Upper lobe of left lung (tissue), 4 donors: Measurements from ENCODE around the gene SNX18.

Experiments used
- EP300 ChIP-seq, 4 donors: sonication (generic); formaldehyde crosslinking; IDR thresholded peaks; one replicate each; pipeline ENCODE4 v1.5.1; 2017; ENCODE audit warnings: antibody characterized with exemption in 4 of 4, control low read depth in 2 of 4
- POLR2A ChIP-seq, 4 donors: fragments of 450-650 bp; IDR thresholded peaks; one replicate each; pipeline ENCODE4 v1.5.1; 2016 to 2017; ENCODE audit warnings: antibody characterized with exemption in 4 of 4, mild to moderate bottlenecking in 2 of 4
- POLR2AphosphoS5 ChIP-seq, 2 donors: sonication (generic); formaldehyde crosslinking; IDR thresholded peaks; one replicate each; pipeline ENCODE4 v1.5.1; 2017; ENCODE audit warnings: antibody characterized with exemption in 2 of 2
- TF ChIP-seq, protein P1 (sequence below), 6 experiments: fragments of 450-650 bp in 4 of 6; fragments of 200-600 bp in 2 of 6; sonication (generic) in 2 of 6; IDR thresholded peaks; one replicate each; pipeline ENCODE4 v1.5.1; 2016 to 2019; ENCODE audit warnings: antibody characterized with exemption in 6 of 6

DNA sequence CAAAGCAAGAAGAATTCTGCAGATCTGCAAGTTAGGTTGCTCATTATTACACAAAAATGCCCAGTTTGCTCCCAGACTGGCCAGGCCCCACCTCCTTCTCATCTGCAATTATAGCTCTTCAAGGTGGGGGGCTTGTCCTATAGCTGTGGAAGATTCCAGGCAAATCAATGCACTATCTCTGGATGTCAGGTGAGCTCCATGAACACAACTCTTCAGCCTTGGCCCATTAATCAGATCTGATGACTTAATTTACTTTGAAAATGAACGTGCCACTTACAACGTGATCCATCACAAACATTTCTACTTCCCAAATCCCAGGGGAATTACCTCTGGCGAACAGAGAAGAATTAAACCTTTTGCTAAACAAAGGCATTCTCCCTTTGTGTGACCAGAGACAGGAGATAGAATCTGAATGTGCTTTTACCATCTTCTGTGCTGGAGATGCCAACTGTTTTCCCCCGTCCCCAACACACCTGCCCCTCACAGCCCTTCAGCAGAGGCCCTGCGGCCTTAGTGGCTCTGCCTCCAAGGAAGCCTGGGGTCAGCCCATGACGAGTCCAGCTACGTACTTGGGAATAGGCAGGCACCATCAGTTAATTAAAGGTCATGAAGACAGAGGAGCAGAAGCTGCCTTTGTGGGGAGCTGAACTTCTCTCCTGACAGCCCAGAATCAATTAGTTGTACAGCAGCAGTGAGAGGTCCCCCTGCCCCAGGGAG, 60.5 kb downstream of the SNX18 start:
- TF ChIP-seq POLR2AphosphoS5 (IDR thresholded peaks at IDR 0.05) (no peak), POLR2A (IDR thresholded peaks at IDR 0.05) (no peak), EP300 (IDR thresholded peaks at IDR 0.05) (no peak)
- TF ChIP-seq, protein P1, sequence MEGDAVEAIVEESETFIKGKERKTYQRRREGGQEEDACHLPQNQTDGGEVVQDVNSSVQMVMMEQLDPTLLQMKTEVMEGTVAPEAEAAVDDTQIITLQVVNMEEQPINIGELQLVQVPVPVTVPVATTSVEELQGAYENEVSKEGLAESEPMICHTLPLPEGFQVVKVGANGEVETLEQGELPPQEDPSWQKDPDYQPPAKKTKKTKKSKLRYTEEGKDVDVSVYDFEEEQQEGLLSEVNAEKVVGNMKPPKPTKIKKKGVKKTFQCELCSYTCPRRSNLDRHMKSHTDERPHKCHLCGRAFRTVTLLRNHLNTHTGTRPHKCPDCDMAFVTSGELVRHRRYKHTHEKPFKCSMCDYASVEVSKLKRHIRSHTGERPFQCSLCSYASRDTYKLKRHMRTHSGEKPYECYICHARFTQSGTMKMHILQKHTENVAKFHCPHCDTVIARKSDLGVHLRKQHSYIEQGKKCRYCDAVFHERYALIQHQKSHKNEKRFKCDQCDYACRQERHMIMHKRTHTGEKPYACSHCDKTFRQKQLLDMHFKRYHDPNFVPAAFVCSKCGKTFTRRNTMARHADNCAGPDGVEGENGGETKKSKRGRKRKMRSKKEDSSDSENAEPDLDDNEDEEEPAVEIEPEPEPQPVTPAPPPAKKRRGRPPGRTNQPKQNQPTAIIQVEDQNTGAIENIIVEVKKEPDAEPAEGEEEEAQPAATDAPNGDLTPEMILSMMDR (IDR thresholded peaks at IDR 0.05) = no peak
